Smooth muscle cell (in vitro differentiated cells): ENCODE results near the gene RBP4. TPM values are rescaled to one million over a fixed set of nuclear protein-coding genes. Genes with fewer than 3 reads are reported as not detected.

Experiments
- DNase-seq: peaks from one replicate; lab custom pipeline; 2025; ENCODE audit not compliant: unreplicated experiment; lab: John Stamatoyannopoulos, UW
- H2AFZ ChIP-seq: fragments of 200-600 bp; sonication (generic); 2 replicates; pipeline ENCODE4 v1.6.0; 2016; ENCODE audit warnings: antibody characterized with exemption, low read depth, mild to moderate bottlenecking
- H3F3A ChIP-seq: fragments of 200-600 bp; sonication (generic); 2 replicates; pipeline ENCODE4 v1.6.0; 2017; ENCODE audit warnings: antibody characterized with exemption, low read depth
- H3K27ac ChIP-seq: fragments of 200-600 bp; sonication (generic); 2 replicates; pipeline ENCODE4 v1.5.1; 2016; ENCODE audit warnings: low read depth, mild to moderate bottlenecking
- H3K27me3 ChIP-seq: fragments of 200-600 bp; sonication (generic); 2 replicates; pipeline ENCODE4 v1.6.1; 2016; ENCODE audit warnings: low read depth, mild to moderate bottlenecking
- H3K36me3 ChIP-seq: fragments of 200-600 bp; sonication (generic); 2 replicates; pipeline ENCODE4 v1.5.1; 2016; ENCODE audit warnings: low read depth
- H3K4me1 ChIP-seq: fragments of 200-600 bp; sonication (generic); 2 replicates; pipeline ENCODE4 v1.5.1; 2016; ENCODE audit warnings: low read depth
- H3K4me2 ChIP-seq: fragments of 200-600 bp; sonication (generic); 2 replicates; pipeline ENCODE4 v1.6.0; 2016; ENCODE audit warnings: mild to moderate bottlenecking
- H3K4me3 ChIP-seq: fragments of 200-600 bp; sonication (generic); 2 replicates; pipeline ENCODE4 v1.5.1; 2016; ENCODE audit warnings: mild to moderate bottlenecking
- H3K79me2 ChIP-seq: fragments of 200-600 bp; sonication (generic); 2 replicates; pipeline ENCODE4 v1.6.0; 2016; ENCODE audit warnings: low read depth, mild to moderate bottlenecking
- H3K9ac ChIP-seq: fragments of 200-600 bp; sonication (generic); 2 replicates; pipeline ENCODE4 v1.6.0; 2016; ENCODE audit warnings: low read depth
- H3K9me3 ChIP-seq: fragments of 200-600 bp; sonication (generic); replicated peaks from 2 replicates; pipeline ENCODE4 v1.5.1; 2016; ENCODE audit warnings: low read depth
- H4K20me1 ChIP-seq: fragments of 200-600 bp; sonication (generic); 2 replicates; pipeline ENCODE4 v1.6.0; 2016; ENCODE audit warnings: low read depth
- CTCF ChIP-seq: fragments of 200-600 bp; sonication (generic); IDR thresholded peaks from 2 replicates; pipeline ENCODE4 v1.5.1; 2017; ENCODE audit warnings: borderline replicate concordance, mild to moderate bottlenecking, antibody characterized with exemption; ENCODE audit not compliant: insufficient read depth, poor library complexity, severe bottlenecking
- WGBS: methylation state at CpG from one replicate; pipeline ENCODE4 v1.1.7; 2016; ENCODE audit warnings: low lambda C conversion rate; 5-methylcytosine and 5-hydroxymethylcytosine counted together
- polyA plus RNA-seq: library from polyadenylated mRNA; unstranded; fragments of >200 nt; fragmentation: Nextera tagmentation; extraction: Ambion mirVana; gene quantifications from 2 replicates; pipeline ENCODE4 v1.2.1, GENCODE V29; 2016
- total RNA-seq: library from RNA; depleted of rRNA; stranded (reverse); fragments of >200 nt; gene quantifications from 2 replicates; pipeline ENCODE4 v1.2.3, GENCODE V29; 2014

The RBP4 gene
- total and polyA plus RNA-seq, 2 experiments from 2014 or later: 1.1 to 1.2 TPM

GRCh38 chr10:93584445-93584844, 16.6 kb downstream of the RBP4 start:
- no peak for DNase-seq
- TF ChIP-seq CTCF: no peak
- H3K4me1 ChIP-seq: no peaks in the 10 kb centered on the region
- no peaks in the 10 kb centered on the region for H3K36me3 ChIP-seq
- H2AFZ ChIP-seq: no peak overlapping the region
- no peaks in the 10 kb centered on the region for H3K27me3 ChIP-seq
- 94% methylated on average over 7 of the region's 7 CpGs for WGBS
- H3F3A ChIP-seq: no peaks in the 10 kb centered on the region
- no peak overlapping the region for H3K9ac ChIP-seq
- no peaks in the 10 kb centered on the region for H3K79me2 ChIP-seq
- no peak overlapping the region for H3K4me3 ChIP-seq
- no peak overlapping the region for H3K27ac ChIP-seq
- H3K9me3 ChIP-seq: no peaks in the 10 kb centered on the region
- H4K20me1 ChIP-seq: no peaks in the 10 kb centered on the region
- no peak overlapping the region for H3K4me2 ChIP-seq

- no peak overlapping the region for H3K4me2 ChIP-seq
- 69% methylated on average over 6 of the region's 6 CpGs for whole genome bisulfite sequencing
Measured at GRCh38 chr10:93580828-93581227, 20.2 kb downstream of the RBP4 start.

GRCh38 chr10:93579985-93580711, 20.9 kb downstream of the RBP4 start:
- Histone ChIP-seq H2AFZ (no peak overlapping the region), H3K36me3 (no peaks in the 10 kb centered on the region), H3K9me3 (no peaks in the 10 kb centered on the region), H3K4me1 (no peaks in the 10 kb centered on the region), H3F3A (no peaks in the 10 kb centered on the region), H3K27me3 (peaks cover 7% of the 10 kb centered on the region), H3K4me2 (no peak overlapping the region), H3K27ac (no peak overlapping the region), H3K79me2 (no peaks in the 10 kb centered on the region), H4K20me1 (no peaks in the 10 kb centered on the region), H3K9ac (no peak overlapping the region), H3K4me3 (no peak overlapping the region)
- no peak for TF ChIP-seq CTCF
- 87% methylated on average over 3 of the region's 3 CpGs for WGBS
- DNase-seq: no peak

More at GRCh38 chr10:93580828-93581227, 20.2 kb downstream of the RBP4 start:
- Histone ChIP-seq H4K20me1 (no peaks in the 10 kb centered on the region), H2AFZ (no peak overlapping the region), H3K4me1 (no peaks in the 10 kb centered on the region), H3K9me3 (no peaks in the 10 kb centered on the region), H3K4me3 (no peak overlapping the region), H3K27me3 (no peaks in the 10 kb centered on the region), H3K27ac (no peak overlapping the region), H3F3A (no peaks in the 10 kb centered on the region), H3K9ac (no peak overlapping the region), H3K36me3 (no peaks in the 10 kb centered on the region), H3K79me2 (no peaks in the 10 kb centered on the region)
- no peak for DNase-seq
- no peak for TF ChIP-seq CTCF

GRCh38 chr10:93579089-93579488, 21.9 kb downstream of the RBP4 start:
- Histone ChIP-seq H3F3A (no peaks in the 10 kb centered on the region), H3K27me3 (peaks cover 15% of the 10 kb centered on the region), H3K27ac (no peak overlapping the region), H3K36me3 (no peaks in the 10 kb centered on the region), H3K9me3 (no peaks in the 10 kb centered on the region), H3K4me3 (no peak overlapping the region), H3K79me2 (no peaks in the 10 kb centered on the region), H3K4me2 (no peak overlapping the region), H2AFZ (no peak overlapping the region), H4K20me1 (no peaks in the 10 kb centered on the region), H3K9ac (no peak overlapping the region), H3K4me1 (no peaks in the 10 kb centered on the region)
- no peak for TF ChIP-seq CTCF
- WGBS: 78% methylated on average over 7 of the region's 7 CpGs
- DNase-seq: no peak
